MM.1S (cell line): ENCODE results near the gene ZNF789.

Experiments used
- EZH2 ChIP-seq: fragments of 300-600 bp; sonication (generic); optimal IDR thresholded peaks from 2 replicates; pipeline ENCODE3; 2017; ENCODE audit warnings: low read depth, mild to moderate bottlenecking, antibody characterized with exemption, low read length, mixed read lengths
- EZH2phosphoT487 ChIP-seq: fragments of 300-600 bp; sonication (generic); IDR thresholded peaks from 2 replicates; pipeline ENCODE4 v1.6.1; 2018; ENCODE audit warnings: antibody characterized with exemption, low read length
- TF ChIP-seq, protein P1 (sequence below): fragments of 300-600 bp; sonication (generic); IDR thresholded peaks from 2 replicates; pipeline ENCODE4 v1.5.1; 2016; ENCODE audit warnings: antibody characterized with exemption, low read length, mixed read lengths

DNA sequence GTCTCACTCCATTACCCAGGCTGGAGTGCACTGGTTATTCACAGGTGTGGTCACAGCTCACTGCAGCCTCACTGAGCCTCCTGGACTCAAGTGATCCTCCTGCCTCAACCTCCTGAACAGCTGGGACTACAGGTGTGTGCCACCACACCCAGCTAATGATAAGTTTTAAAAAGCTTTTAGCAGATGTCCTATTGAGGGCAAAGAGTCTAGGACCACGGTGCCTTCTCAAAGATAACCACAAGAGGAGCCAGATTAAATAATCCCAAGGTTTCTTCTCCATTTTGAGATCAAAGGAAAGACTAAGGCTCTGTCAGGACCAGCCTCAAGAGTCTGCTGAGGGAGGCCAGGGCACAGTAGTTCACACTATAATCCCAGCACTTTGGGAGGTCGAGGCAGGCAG lies 11.5 kb upstream of the ZNF789 start:
- TF ChIP-seq, protein P1, sequence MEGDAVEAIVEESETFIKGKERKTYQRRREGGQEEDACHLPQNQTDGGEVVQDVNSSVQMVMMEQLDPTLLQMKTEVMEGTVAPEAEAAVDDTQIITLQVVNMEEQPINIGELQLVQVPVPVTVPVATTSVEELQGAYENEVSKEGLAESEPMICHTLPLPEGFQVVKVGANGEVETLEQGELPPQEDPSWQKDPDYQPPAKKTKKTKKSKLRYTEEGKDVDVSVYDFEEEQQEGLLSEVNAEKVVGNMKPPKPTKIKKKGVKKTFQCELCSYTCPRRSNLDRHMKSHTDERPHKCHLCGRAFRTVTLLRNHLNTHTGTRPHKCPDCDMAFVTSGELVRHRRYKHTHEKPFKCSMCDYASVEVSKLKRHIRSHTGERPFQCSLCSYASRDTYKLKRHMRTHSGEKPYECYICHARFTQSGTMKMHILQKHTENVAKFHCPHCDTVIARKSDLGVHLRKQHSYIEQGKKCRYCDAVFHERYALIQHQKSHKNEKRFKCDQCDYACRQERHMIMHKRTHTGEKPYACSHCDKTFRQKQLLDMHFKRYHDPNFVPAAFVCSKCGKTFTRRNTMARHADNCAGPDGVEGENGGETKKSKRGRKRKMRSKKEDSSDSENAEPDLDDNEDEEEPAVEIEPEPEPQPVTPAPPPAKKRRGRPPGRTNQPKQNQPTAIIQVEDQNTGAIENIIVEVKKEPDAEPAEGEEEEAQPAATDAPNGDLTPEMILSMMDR, result no peak
- TF ChIP-seq EZH2 (no peak), EZH2phosphoT487 (no peak)
